ENCODE measurements around the gene EPHA2. TPM values are rescaled to one million over a fixed set of nuclear protein-coding genes. Genes with fewer than 3 reads are reported as not detected.

EPHA2 gene
- total RNA-seq, 1 donor from 2014 or later: 76.3 TPM

DNA sequence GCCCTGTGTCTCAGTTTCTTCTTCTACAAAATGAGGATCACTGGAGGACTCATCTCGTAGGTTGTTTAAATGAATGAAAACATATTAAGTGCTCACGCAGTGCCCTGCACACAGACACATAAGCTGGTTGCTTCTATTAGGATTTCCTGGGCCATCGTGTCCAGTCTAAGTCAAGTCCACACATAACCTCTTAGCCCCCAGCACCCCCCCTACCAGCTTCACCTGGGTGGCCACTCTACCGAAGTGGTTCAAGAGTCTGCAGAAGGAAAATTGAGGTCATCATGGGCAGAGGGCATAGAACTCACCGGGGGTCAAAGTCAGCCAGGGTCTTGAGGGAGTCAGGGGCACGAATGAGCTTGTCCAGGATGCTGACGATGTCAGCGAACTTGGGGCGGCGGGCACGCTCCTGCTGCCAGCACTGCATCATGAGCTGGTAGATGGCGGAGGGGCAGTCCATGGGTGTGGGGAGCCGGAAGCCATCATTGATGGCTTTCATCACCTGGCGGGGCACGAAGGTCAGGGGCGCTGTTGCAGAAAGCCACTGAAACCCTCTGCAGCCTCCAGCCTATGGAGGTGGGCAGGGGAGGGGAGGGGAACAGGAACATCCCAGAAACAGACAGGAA, 25.8 kb downstream of the EPHA2 start:
- Mint-ChIP-seq H3K36me3 (peaks cover 26% of the 10 kb centered on the region), H3K9me3 (no peaks in the 10 kb centered on the region), H3K27ac (no peak overlapping the region), H3K27me3 (ENCODE audit: low read depth) (no peaks in the 10 kb centered on the region), H3K4me3 (no peak overlapping the region), H3K4me1 (peaks cover 5% of the 10 kb centered on the region)
- DNase-seq (ENCODE audit: low spot score in 2 of 2, unreplicated experiment in 2 of 2): no peak
- TF ChIP-seq, protein P1, sequence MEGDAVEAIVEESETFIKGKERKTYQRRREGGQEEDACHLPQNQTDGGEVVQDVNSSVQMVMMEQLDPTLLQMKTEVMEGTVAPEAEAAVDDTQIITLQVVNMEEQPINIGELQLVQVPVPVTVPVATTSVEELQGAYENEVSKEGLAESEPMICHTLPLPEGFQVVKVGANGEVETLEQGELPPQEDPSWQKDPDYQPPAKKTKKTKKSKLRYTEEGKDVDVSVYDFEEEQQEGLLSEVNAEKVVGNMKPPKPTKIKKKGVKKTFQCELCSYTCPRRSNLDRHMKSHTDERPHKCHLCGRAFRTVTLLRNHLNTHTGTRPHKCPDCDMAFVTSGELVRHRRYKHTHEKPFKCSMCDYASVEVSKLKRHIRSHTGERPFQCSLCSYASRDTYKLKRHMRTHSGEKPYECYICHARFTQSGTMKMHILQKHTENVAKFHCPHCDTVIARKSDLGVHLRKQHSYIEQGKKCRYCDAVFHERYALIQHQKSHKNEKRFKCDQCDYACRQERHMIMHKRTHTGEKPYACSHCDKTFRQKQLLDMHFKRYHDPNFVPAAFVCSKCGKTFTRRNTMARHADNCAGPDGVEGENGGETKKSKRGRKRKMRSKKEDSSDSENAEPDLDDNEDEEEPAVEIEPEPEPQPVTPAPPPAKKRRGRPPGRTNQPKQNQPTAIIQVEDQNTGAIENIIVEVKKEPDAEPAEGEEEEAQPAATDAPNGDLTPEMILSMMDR (IDR thresholded peaks at IDR 0.05; ENCODE audit: unreplicated experiment): no peak

DNA sequence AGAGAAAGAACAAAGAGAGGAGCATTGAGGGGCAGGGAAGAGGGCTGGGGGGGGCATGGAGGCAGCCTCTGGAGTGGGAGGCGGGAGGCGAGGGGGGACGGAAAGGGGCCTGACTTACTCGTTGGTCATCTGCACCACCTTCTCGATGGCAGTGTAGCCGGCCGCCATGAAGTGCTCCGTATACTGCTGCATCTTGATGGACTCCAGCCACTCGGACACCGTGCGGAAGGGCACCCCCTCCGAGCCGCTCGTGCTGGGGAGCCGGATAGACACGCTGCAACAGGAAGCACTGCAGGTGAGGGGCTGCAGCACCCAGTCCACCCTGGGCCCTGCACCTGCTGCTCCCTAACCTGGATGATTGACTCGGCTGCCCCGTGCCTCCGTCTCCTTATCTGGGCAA, 26.6 kb downstream of the EPHA2 start:
- peaks cover 32% of the 10 kb centered on the region for H3K36me3 Mint-ChIP-seq
- H3K4me1 Mint-ChIP-seq: peaks cover 5% of the 10 kb centered on the region
- no peaks in the 10 kb centered on the region for H3K9me3 Mint-ChIP-seq
- no peak for DNase-seq (ENCODE audit: low spot score in 2 of 2, unreplicated experiment in 2 of 2)
- TF ChIP-seq, protein P1 (IDR thresholded peaks at IDR 0.05; ENCODE audit: unreplicated experiment): no peak
- no peak overlapping the region for H3K27ac Mint-ChIP-seq
- H3K27me3 Mint-ChIP-seq (ENCODE audit: low read depth): no peaks in the 10 kb centered on the region
- H3K4me3 Mint-ChIP-seq: no peak overlapping the region

DNA sequence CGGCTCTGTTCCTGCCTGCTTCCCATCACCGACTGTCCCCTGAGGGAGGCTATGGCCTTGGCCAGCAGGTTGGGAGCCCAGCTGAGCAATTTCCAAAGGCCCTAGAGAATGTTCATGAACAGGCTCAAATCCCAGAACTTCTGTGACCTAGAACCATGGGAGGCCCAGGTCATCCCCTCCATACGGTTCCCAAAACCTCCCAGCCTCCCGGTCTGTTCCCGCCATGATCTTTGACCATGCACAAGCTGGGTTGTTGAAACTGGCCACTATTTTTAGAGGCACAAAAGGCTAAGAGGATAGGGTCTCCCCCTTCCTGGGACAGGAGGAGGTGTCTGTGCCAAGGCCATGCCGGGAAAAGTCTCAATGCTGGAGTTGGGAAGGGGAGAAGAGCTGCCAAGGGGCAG, 27.5 kb downstream of the EPHA2 start:
- peaks cover 2% of the 10 kb centered on the region for H3K4me1 Mint-ChIP-seq
- peaks cover 36% of the 10 kb centered on the region for H3K36me3 Mint-ChIP-seq
- no peak for DNase-seq (ENCODE audit: low spot score in 2 of 2, unreplicated experiment in 2 of 2)
- H3K27me3 Mint-ChIP-seq (ENCODE audit: low read depth): no peaks in the 10 kb centered on the region
- no peak overlapping the region for H3K27ac Mint-ChIP-seq
- TF ChIP-seq, protein P1 (IDR thresholded peaks at IDR 0.05; ENCODE audit: unreplicated experiment): no peak
- no peaks in the 10 kb centered on the region for H3K9me3 Mint-ChIP-seq
- H3K4me3 Mint-ChIP-seq: no peak overlapping the region

DNA sequence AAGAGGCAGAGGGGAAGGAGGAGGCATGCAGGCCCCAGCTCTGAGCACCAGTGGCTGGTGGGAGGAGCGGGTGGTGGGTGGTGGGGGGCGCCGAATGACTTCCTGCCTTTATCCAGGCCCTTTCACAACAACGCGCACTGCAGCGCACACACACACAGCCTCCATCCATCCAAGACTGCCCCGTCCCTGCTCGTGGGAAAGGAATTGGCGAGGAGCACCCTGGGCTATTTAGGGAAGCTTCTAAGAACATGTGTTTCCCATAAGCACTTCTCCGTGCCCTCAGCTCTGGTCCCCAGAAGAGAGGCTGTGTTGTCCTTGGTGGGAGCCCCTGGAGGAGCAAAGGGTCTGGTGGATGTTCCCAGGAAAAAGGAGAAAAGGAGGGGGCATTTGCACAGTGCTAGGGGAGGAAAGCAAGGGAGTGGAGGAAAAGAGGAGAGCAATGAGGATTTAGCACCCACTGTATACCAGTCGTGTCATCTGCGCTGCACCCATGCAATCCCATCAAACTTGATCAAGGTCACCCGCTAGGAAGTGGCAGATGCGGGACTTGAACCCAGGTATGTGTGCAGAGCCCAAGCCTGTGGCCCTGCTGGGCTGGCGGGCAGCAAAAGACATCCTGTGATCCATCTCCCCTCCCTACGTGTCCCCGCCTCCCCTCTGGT, 28.1 kb downstream of the EPHA2 start:
- TF ChIP-seq, protein P1 (IDR thresholded peaks at IDR 0.05; ENCODE audit: unreplicated experiment): no peak
- Mint-ChIP-seq H3K9me3 (no peaks in the 10 kb centered on the region), H3K27me3 (ENCODE audit: low read depth) (no peaks in the 10 kb centered on the region), H3K4me1 (peaks cover 5% of the 10 kb centered on the region), H3K4me3 (no peak overlapping the region), H3K27ac (peak overlapping the region; percentile 66), H3K36me3 (peaks cover 41% of the 10 kb centered on the region)
- DNase-seq (ENCODE audit: low spot score in 2 of 2, unreplicated experiment in 2 of 2): no peak

DNA sequence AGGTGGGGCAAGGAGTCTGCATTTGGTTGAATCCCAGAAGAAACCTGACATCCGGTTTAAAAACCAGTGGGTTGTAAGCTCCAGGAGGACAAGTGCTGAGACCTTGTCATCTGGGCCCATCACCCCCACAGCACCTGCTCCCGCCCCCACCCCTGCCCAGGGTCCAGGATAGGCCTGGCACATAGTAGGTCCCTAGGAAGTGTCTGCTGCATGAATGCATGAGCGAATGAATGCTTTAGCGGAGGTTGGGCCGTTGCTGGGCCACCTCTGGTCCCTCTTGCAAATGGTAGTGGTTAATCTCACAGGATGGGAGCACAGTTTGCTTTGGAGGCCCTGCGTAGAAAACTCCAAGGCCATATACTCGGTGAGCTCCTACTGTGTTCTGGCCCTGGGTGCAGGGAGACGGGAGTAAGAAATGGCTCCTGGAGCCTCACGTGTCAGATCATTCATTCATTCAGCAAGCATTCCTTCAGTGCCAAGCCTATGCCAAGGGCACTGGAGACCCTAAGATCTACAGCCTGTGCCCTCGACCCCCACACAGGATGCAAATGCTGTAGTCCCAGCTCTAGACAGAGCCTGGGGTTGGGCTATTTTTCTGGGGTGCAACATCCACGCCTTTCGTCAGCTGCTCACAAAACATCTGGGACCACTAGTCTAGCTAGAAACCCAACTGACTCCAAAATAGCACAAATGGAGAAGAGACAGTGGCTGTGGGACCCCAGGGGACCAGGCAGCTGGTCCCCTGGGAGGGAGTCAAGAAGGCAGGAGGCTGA, 28.9 kb downstream of the EPHA2 start:
- TF ChIP-seq, protein P1 (IDR thresholded peaks at IDR 0.05; ENCODE audit: unreplicated experiment): no peak
- Mint-ChIP-seq H3K9me3 (no peaks in the 10 kb centered on the region), H3K36me3 (peaks cover 39% of the 10 kb centered on the region), H3K27ac (no peak overlapping the region), H3K4me3 (no peak overlapping the region), H3K27me3 (ENCODE audit: low read depth) (no peaks in the 10 kb centered on the region), H3K4me1 (peaks cover 6% of the 10 kb centered on the region)
- no peak for DNase-seq (ENCODE audit: low spot score in 2 of 2, unreplicated experiment in 2 of 2)
